Glutamatergic neuron (in vitro differentiated cells): ENCODE results near the gene DNASE1. TPM values are rescaled to one million over a fixed set of nuclear protein-coding genes. Genes with fewer than 3 reads are reported as not detected.

ENCODE experiments used
- DNase-seq: peaks from one replicate; pipeline ENCODE4 v3.0.0; 2022
- H3K27ac Mint-ChIP-seq: one replicate; pipeline ENCODE4 v1.8.0; 2020; ENCODE audit warnings: mild to moderate bottlenecking, mixed read lengths, inconsistent platforms; ENCODE audit not compliant: unreplicated experiment
- H3K27me3 Mint-ChIP-seq: one replicate; pipeline ENCODE4 v1.8.0; 2020; ENCODE audit warnings: mild to moderate bottlenecking, moderate library complexity, mixed read lengths, inconsistent platforms; ENCODE audit not compliant: unreplicated experiment
- H3K36me3 Mint-ChIP-seq: one replicate; pipeline ENCODE4 v1.8.0; 2020; ENCODE audit warnings: mild to moderate bottlenecking, mixed read lengths, inconsistent platforms; ENCODE audit not compliant: unreplicated experiment
- H3K4me1 Mint-ChIP-seq: one replicate; pipeline ENCODE4 v1.8.0; 2020; ENCODE audit warnings: mild to moderate bottlenecking, low read depth, mixed read lengths, inconsistent platforms; ENCODE audit not compliant: unreplicated experiment
- H3K4me3 Mint-ChIP-seq: one replicate; pipeline ENCODE4 v1.8.0; 2020; ENCODE audit warnings: mild to moderate bottlenecking, mixed read lengths, inconsistent platforms; ENCODE audit not compliant: unreplicated experiment
- H3K9me3 Mint-ChIP-seq: one replicate; pipeline ENCODE4 v1.8.0; 2020; ENCODE audit warnings: mild to moderate bottlenecking, moderate library complexity, mixed read lengths, inconsistent platforms; ENCODE audit not compliant: unreplicated experiment
- total RNA-seq: library from RNA; stranded (reverse); fragmentation: NEBNext Ultra II Directional; extraction: Animal tissue kit (Norgen Biotek cat#: 25700); gene quantifications from one replicate; pipeline ENCODE4 v1.2.1, GENCODE V29; 2021; ENCODE audit not compliant: unreplicated experiment
- TF ChIP-seq, protein P1 (sequence below): fragments of 200-600 bp; sonication (generic); IDR thresholded peaks from one replicate; pipeline ENCODE4 v1.5.0; 2021; ENCODE audit not compliant: partially characterized antibody, unreplicated experiment

DNASE1 gene
- total RNA-seq, 1 donor from 2014 or later, result 34.3 TPM

DNA sequence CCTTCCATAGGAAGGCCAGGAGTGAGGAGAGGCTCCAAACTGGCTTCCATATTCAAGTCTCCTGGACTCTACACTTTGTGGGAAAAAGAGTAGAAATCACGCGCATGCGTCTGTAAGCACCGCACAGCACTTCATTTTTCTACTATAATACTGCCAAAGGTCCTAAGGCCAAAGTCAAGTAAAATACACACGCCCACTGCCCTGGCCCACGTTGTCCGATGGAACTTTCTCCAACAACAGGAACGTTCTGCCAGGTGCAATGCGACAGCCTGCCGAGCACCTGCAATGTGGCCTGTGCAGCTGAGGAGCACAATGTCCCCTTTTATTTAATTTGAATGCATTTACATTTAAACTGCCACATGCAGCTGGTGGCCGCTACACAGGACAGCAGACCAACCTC lies 23.5 kb downstream of the DNASE1 start:
- peaks cover 3% of the 10 kb centered on the region for H3K4me1 Mint-ChIP-seq
- TF ChIP-seq, protein P1, sequence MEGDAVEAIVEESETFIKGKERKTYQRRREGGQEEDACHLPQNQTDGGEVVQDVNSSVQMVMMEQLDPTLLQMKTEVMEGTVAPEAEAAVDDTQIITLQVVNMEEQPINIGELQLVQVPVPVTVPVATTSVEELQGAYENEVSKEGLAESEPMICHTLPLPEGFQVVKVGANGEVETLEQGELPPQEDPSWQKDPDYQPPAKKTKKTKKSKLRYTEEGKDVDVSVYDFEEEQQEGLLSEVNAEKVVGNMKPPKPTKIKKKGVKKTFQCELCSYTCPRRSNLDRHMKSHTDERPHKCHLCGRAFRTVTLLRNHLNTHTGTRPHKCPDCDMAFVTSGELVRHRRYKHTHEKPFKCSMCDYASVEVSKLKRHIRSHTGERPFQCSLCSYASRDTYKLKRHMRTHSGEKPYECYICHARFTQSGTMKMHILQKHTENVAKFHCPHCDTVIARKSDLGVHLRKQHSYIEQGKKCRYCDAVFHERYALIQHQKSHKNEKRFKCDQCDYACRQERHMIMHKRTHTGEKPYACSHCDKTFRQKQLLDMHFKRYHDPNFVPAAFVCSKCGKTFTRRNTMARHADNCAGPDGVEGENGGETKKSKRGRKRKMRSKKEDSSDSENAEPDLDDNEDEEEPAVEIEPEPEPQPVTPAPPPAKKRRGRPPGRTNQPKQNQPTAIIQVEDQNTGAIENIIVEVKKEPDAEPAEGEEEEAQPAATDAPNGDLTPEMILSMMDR, result no peak
- DNase-seq, result no peak
- H3K9me3 Mint-ChIP-seq, result peaks cover 3% of the 10 kb centered on the region
- no peak overlapping the region for H3K4me3 Mint-ChIP-seq
- H3K27ac Mint-ChIP-seq, result no peak overlapping the region
- H3K27me3 Mint-ChIP-seq, result peaks cover 5% of the 10 kb centered on the region
- no peaks in the 10 kb centered on the region for H3K36me3 Mint-ChIP-seq

DNA sequence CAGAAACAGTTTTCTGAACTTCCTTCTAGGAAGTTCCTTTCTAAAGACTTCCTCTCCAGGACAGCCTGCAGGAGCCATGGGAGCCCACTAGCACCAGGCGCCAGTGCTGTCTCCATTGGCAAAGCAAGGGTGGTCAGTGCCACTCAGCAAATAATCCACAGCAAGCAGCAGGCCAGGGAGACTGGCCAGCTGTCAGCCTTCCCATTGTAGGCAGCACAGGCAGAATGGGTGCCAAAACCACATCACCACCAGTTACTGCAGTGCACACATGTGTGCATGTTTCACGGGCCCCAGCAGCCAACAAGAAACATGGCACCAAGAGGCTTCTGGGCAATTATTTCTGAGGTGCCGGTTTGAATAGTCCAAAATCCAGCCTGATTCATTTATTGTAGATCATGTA lies 26.7 kb downstream of the DNASE1 start:
- no peak overlapping the region for H3K27ac Mint-ChIP-seq
- peaks cover 2% of the 10 kb centered on the region for H3K27me3 Mint-ChIP-seq
- no peaks in the 10 kb centered on the region for H3K36me3 Mint-ChIP-seq
- peaks cover 3% of the 10 kb centered on the region for H3K9me3 Mint-ChIP-seq
- H3K4me1 Mint-ChIP-seq, result no peaks in the 10 kb centered on the region
- DNase-seq, result no peak
- H3K4me3 Mint-ChIP-seq, result no peak overlapping the region
- TF ChIP-seq, protein P1, result no peak

DNA sequence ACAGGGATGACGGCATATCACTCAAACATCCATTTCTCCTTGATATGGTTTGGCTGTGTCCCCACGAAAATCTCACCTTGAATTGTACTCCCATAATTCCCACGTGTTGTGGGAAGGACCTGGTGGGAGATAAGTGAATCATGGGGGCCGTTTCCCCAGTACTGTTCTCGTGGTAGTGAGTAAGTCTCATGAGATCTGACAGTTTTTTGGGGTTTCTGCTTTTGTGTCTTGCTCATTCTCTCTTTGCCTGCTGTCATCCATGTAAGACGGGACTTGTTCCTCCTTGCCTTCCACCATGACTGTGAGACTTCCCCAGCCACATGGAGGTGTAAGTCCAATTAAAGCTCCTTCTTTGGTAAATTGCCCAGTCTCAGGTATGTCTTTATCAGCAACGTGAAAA lies 32.5 kb downstream of the DNASE1 start:
- Mint-ChIP-seq H3K27ac (no peak overlapping the region), H3K27me3 (peaks cover 2% of the 10 kb centered on the region), H3K36me3 (no peaks in the 10 kb centered on the region)

DNA sequence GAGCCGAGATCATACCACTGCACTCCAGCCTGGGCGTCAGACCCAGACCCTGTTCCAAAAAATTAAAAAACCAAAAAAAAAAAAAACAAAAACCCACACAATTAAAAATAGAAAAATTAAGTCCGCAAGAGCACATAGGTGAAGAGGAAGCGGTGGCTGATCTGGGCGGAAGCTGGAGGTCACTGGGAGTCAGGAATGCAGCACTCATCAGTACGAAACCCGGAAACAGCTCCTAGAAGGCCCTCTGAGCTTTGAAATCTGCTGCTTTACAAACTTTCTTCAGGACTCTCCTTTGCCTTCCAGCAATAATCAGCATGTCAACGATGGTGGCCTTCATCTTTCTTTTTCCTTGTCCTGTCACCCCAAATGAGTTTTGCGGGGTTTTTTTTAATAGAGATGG lies 33.3 kb downstream of the DNASE1 start:
- Mint-ChIP-seq H3K36me3 (no peaks in the 10 kb centered on the region), H3K27me3 (no peaks in the 10 kb centered on the region), H3K4me1 (peaks cover 7% of the 10 kb centered on the region), H3K9me3 (peaks cover 4% of the 10 kb centered on the region), H3K27ac (no peak overlapping the region), H3K4me3 (no peak overlapping the region)
- TF ChIP-seq, protein P1, result no peak
- no peak for DNase-seq

More for the DNA sequence above, 32.5 kb downstream of the DNASE1 start:
- Mint-ChIP-seq H3K4me1 (peaks cover 7% of the 10 kb centered on the region), H3K4me3 (no peak overlapping the region), H3K9me3 (peaks cover 4% of the 10 kb centered on the region)
- TF ChIP-seq, protein P1, result no peak
- DNase-seq, result no peak

DNA sequence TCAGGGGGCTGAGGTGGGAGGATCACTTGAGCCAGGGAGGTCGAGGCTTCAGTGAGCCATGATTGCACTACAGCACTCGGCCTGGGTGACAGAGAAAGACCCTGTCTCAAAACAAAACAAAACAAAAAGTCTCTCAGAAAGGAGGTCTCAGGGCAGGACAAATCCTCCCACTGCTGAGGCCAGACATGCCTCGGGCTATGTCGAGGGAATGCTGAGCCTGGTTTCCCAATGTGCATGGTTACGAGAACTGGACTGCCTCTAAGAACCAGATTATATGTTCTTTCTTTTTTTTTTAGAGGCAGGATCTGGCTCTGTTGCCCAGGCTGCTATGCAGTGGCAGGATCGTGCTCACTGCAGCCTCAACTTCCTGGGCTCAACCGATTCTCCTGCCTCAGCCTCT lies 35.2 kb downstream of the DNASE1 start:
- H3K9me3 Mint-ChIP-seq, result peaks cover 6% of the 10 kb centered on the region
- no peaks in the 10 kb centered on the region for H3K36me3 Mint-ChIP-seq
- TF ChIP-seq, protein P1, result no peak
- no peak overlapping the region for H3K4me3 Mint-ChIP-seq
- peaks cover 8% of the 10 kb centered on the region for H3K4me1 Mint-ChIP-seq
- no peaks in the 10 kb centered on the region for H3K27me3 Mint-ChIP-seq
- no peak overlapping the region for H3K27ac Mint-ChIP-seq
- DNase-seq, result no peak
